Stimulated activated CD4-positive, alpha-beta T cell treated with anti-CD3 and anti-CD28 coated beads, Interleukin-15, amount 100 ng/mL, for 24 hours (primary cell): ENCODE data around the gene TNFRSF13B.
A peak's percentile ranks its signal among the peaks of the same experiment; 100 is the strongest.
"Not testable (repeated sequence)": the region's sequence is repeated elsewhere in the genome, so short reads cannot be mapped to it uniquely, and the experiment has no call there.

Source experiments
- DNase-seq: peaks from one replicate; pipeline ENCODE4 v3.0.0-alpha.2; 2020

TNFRSF13B gene

GRCh38 chr17:16971458-16972338 lies at the start of gene TNFRSF13B:
TNFRSF13B (minus strand) TSS chr17:16972118; CDS start chr17:16972075, 43 bp downstream.
- no peak for DNase-seq

GRCh38 chr17:17021194-17021863 lies 49.4 kb upstream of the TNFRSF13B start:
- no peak for DNase-seq

- DNase-seq: no peak
Measured at GRCh38 chr17:17020821-17021193, 48.9 kb upstream of the TNFRSF13B start.

- no peak for DNase-seq
Measured at GRCh38 chr17:17019891-17020456, 48.1 kb upstream of the TNFRSF13B start.

GRCh38 chr17:17019430-17019762 lies 47.5 kb upstream of the TNFRSF13B start:
- no peak for DNase-seq

- no peak for DNase-seq
Measured at GRCh38 chr17:17018612-17019429, 46.9 kb upstream of the TNFRSF13B start.

GRCh38 chr17:17018021-17018441 lies 46.1 kb upstream of the TNFRSF13B start:
- no peak for DNase-seq

GRCh38 chr17:17017343-17018014 lies 45.6 kb upstream of the TNFRSF13B start:
- no peak for DNase-seq

GRCh38 chr17:17016199-17017197 lies 44.6 kb upstream of the TNFRSF13B start:
- DNase-seq: peak; percentile 17

- no peak for DNase-seq
Measured at GRCh38 chr17:17015230-17015629, 43.3 kb upstream of the TNFRSF13B start.

GRCh38 chr17:17014748-17015124 lies 42.8 kb upstream of the TNFRSF13B start:
- not testable (repeated sequence) for DNase-seq

GRCh38 chr17:17013828-17014747 lies 42.2 kb upstream of the TNFRSF13B start:
- not testable (repeated sequence) for DNase-seq

- DNase-seq: not testable (repeated sequence)
Measured at GRCh38 chr17:17011043-17011907, 39.4 kb upstream of the TNFRSF13B start.

- DNase-seq: not testable (repeated sequence)
Measured at GRCh38 chr17:17010545-17011034, 38.7 kb upstream of the TNFRSF13B start.

GRCh38 chr17:17009972-17010371 lies 38.1 kb upstream of the TNFRSF13B start:
- DNase-seq: not testable (repeated sequence)

- not testable (repeated sequence) for DNase-seq
Measured at GRCh38 chr17:17008621-17009397, 36.9 kb upstream of the TNFRSF13B start.

GRCh38 chr17:17007891-17008290 lies 36.0 kb upstream of the TNFRSF13B start:
- DNase-seq: not testable (repeated sequence)
